ENCODE measurements around the gene GPBP1L1. TPM values are rescaled to one million over a fixed set of nuclear protein-coding genes. Genes with fewer than 3 reads are reported as not detected.

GPBP1L1 gene
- polyA plus RNA-seq, 1 of the 3 experiments (the other 2 are of a cell fraction), result 28.5 TPM

GRCh38 chr1:45687014-45687753 lies 851 bp upstream of the GPBP1L1 start (continued):
- TF ChIP-seq EP300 (IDR thresholded peaks at IDR 0.05; ENCODE audit: borderline replicate concordance in 1 of 2, low read depth in 1 of 2, low read length in 1 of 2), result no peak
- TF ChIP-seq EZH2phosphoT487 (IDR thresholded peaks at IDR 0.05; ENCODE audit: borderline replicate concordance, low read depth), result no peak
- peak; percentile 38; the same call in 1 of the 2 replicates for TF ChIP-seq MXI1 (IDR thresholded peaks at IDR 0.05; ENCODE audit: low read depth, low read length)
- no peak for TF ChIP-seq GATA2 (CRISPR knock-in tag; IDR thresholded peaks at IDR 0.05)
- no peak for TF ChIP-seq NFIC (IDR thresholded peaks at IDR 0.05; ENCODE audit: borderline replicate concordance)
- TF ChIP-seq TEAD4 (IDR thresholded peaks at IDR 0.05; ENCODE audit: borderline replicate concordance, insufficient read depth), result no peak
- TF ChIP-seq CTCF (IDR thresholded peaks at IDR 0.05), result no peak
- TF ChIP-seq NRF1 (IDR thresholded peaks at IDR 0.05; ENCODE audit: low read depth, low read length), result peak; percentile 88
- TF ChIP-seq REST (IDR thresholded peaks at IDR 0.05; ENCODE audit: low read depth, low read length), result no peak
- TF ChIP-seq ZBTB33 (IDR thresholded peaks at IDR 0.05; ENCODE audit: borderline replicate concordance, low read depth), result no peak
- peak; percentile 96 for TF ChIP-seq POLR2AphosphoS5 (IDR thresholded peaks at IDR 0.05; ENCODE audit: low read depth, low read length)
- TF ChIP-seq MEF2A (IDR thresholded peaks at IDR 0.05; ENCODE audit: borderline replicate concordance, low read depth), result no peak
- TF ChIP-seq YY1 (IDR thresholded peaks at IDR 0.05; ENCODE audit: low read depth), result peak; percentile 44; the same call in 1 of the 2 replicates
- TF ChIP-seq RXRA (IDR thresholded peaks at IDR 0.05; ENCODE audit: borderline replicate concordance, low read depth), result no peak
- no peak for TF ChIP-seq USF2 (IDR thresholded peaks at IDR 0.05; ENCODE audit: borderline replicate concordance, low read depth, low read length)
- TF ChIP-seq PBX3 (IDR thresholded peaks at IDR 0.05), result no peak
- no peak for TF ChIP-seq FOXM1 (IDR thresholded peaks at IDR 0.05; ENCODE audit: low read depth)
